ENCODE data around the gene MAD1L1.

MAD1L1 gene

GRCh38 chr7:1873857-1874589, 358.7 kb downstream of the MAD1L1 start:
- Histone ChIP-seq H3K9ac (ENCODE audit: low read length) (no peak overlapping the region), H3K27me3 (ENCODE audit: low read length) (no peaks in the 10 kb centered on the region), H3K9me2 (replicated peaks; ENCODE audit: insufficient read depth, low read length) (no peaks in the 10 kb centered on the region), H3K4me3 (ENCODE audit: insufficient read depth, low read length, poor library complexity, severe bottlenecking) (no peak overlapping the region), H3K36me3 (ENCODE audit: low read length) (0 out of 2 replicates have a peak, but pooled peaks cover 2% of the 10 kb centered on the region), H4K20me1 (ENCODE audit: low read depth, low read length) (no peaks in the 10 kb centered on the region), H3F3A (ENCODE audit: insufficient read depth) (no peaks in the 10 kb centered on the region), H3K9me3 (ENCODE audit: insufficient read depth, low read length) (peaks cover 7% of the 10 kb centered on the region; the same call in 1 of the 2 replicates), H3K4me2 (ENCODE audit: low read depth, low read length, poor library complexity, severe bottlenecking) (no peak overlapping the region), H3K79me2 (ENCODE audit: insufficient read depth, low read length) (no peaks in the 10 kb centered on the region), H2AFZ (ENCODE audit: low read depth, low read length, severe bottlenecking) (no peak overlapping the region), H3K27ac (ENCODE audit: low read depth, low read length) (no peak overlapping the region)
- TF ChIP-seq EZH2phosphoT487 (conservative IDR thresholded peaks at IDR 0.05; ENCODE audit: low read length) = no peak
- TF ChIP-seq CTCF (IDR thresholded peaks at IDR 0.05; ENCODE audit: insufficient read depth, low read length, poor library complexity, severe bottlenecking) = no peak

- Histone ChIP-seq H4K20me1 (ENCODE audit: low read depth, low read length) (no peaks in the 10 kb centered on the region), H3K4me3 (ENCODE audit: insufficient read depth, low read length, poor library complexity, severe bottlenecking) (no peak overlapping the region), H3K4me2 (ENCODE audit: low read depth, low read length, poor library complexity, severe bottlenecking) (no peak overlapping the region), H2AFZ (ENCODE audit: low read depth, low read length, severe bottlenecking) (no peak overlapping the region), H3K27ac (ENCODE audit: low read depth, low read length) (no peak overlapping the region), H3F3A (ENCODE audit: insufficient read depth) (no peaks in the 10 kb centered on the region), H3K9me3 (ENCODE audit: insufficient read depth, low read length) (peaks cover 7% of the 10 kb centered on the region; the same call in 1 of the 2 replicates), H3K36me3 (ENCODE audit: low read length) (0 out of 2 replicates have a peak, but pooled peaks cover under 1% of the 10 kb centered on the region), H3K27me3 (ENCODE audit: low read length) (no peaks in the 10 kb centered on the region), H3K9ac (ENCODE audit: low read length) (no peak overlapping the region), H3K79me2 (ENCODE audit: insufficient read depth, low read length) (no peaks in the 10 kb centered on the region), H3K9me2 (replicated peaks; ENCODE audit: insufficient read depth, low read length) (no peaks in the 10 kb centered on the region)
- no peak for TF ChIP-seq EZH2phosphoT487 (conservative IDR thresholded peaks at IDR 0.05; ENCODE audit: low read length)
Observed at GRCh38 chr7:1873421-1873820, 359.3 kb downstream of the MAD1L1 start.

- no peak overlapping the region for H3K4me2 ChIP-seq (ENCODE audit: low read depth, low read length, poor library complexity, severe bottlenecking)
- H3K9ac ChIP-seq (ENCODE audit: low read length) = no peak overlapping the region
- H2AFZ ChIP-seq (ENCODE audit: low read depth, low read length, severe bottlenecking) = no peak overlapping the region
- peaks cover 7% of the 10 kb centered on the region; the same call in 1 of the 2 replicates for H3K9me3 ChIP-seq (ENCODE audit: insufficient read depth, low read length)
- TF ChIP-seq EZH2phosphoT487 (conservative IDR thresholded peaks at IDR 0.05; ENCODE audit: low read length) (no peak), CTCF (IDR thresholded peaks at IDR 0.05; ENCODE audit: insufficient read depth, low read length, poor library complexity, severe bottlenecking) (no peak)
- no peaks in the 10 kb centered on the region for H3K27me3 ChIP-seq (ENCODE audit: low read length)
- no peak overlapping the region for H3K27ac ChIP-seq (ENCODE audit: low read depth, low read length)
- no peaks in the 10 kb centered on the region for H3K36me3 ChIP-seq (ENCODE audit: low read length)
- H3K9me2 ChIP-seq (replicated peaks; ENCODE audit: insufficient read depth, low read length) = no peaks in the 10 kb centered on the region
- no peaks in the 10 kb centered on the region for H3F3A ChIP-seq (ENCODE audit: insufficient read depth)
- no peaks in the 10 kb centered on the region for H4K20me1 ChIP-seq (ENCODE audit: low read depth, low read length)
- no peaks in the 10 kb centered on the region for H3K79me2 ChIP-seq (ENCODE audit: insufficient read depth, low read length)
- no peak overlapping the region for H3K4me3 ChIP-seq (ENCODE audit: insufficient read depth, low read length, poor library complexity, severe bottlenecking)
Observed at GRCh38 chr7:1873070-1873405, 359.7 kb downstream of the MAD1L1 start.
